ENCODE data around the gene MOK. TPM values are rescaled to one million over a fixed set of nuclear protein-coding genes. Genes with fewer than 3 reads are reported as not detected.

MOK gene
- polyA plus RNA-seq, 1 donor, result 11.1 TPM

DNA sequence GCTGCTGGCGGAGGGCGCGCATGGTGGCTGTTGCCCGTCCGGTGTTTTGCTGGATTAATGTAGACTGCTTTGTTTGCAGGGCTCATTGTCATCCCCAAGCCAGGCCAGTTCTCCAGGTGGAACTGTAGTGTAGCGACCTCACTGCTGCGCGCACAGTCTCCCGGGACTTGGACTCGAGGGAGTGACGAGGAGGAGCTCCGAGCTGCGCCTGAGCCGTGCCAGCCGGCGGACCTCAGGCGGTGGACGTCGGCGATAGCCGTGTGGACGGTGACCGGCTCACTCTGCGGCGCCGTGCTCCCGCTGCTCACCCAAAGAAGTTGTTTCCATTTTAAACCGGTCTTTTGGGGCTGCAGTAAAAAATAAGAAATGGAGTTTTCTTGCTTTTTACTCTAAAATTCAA, 82.2 kb downstream of the MOK start:
- no peak for DNase-seq

DNA sequence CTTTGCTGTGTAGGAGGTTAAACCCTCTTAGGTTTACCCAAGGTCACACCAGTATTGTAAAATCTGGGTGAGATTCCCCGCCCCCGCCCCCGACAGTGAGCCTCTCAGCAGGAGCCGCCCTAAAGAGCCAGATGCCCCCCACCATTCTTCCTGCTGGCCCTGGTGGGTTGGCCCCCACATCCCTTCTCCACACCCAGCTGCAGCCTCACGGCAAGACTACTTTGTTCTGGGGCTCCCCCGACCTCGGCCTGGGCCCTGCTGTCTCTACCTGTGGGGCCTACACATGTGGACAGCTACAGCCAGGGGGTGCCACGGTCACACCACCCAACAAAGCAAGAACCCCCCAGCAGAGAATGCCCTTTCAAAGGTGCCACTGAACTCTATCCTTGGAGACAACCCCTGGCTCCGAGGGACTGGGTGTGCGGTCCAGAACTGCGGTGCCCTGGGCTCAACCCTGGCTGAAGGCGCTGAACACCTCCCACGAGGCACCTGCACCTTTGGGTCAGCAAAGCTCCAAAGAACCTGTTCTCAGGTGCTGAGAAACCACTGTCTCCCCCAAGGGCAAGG, 82.9 kb downstream of the MOK start:
- no peak for DNase-seq

GRCh38 chr14:102221026-102221425, 83.9 kb downstream of the MOK start:
- DNase-seq, result no peak

DNA sequence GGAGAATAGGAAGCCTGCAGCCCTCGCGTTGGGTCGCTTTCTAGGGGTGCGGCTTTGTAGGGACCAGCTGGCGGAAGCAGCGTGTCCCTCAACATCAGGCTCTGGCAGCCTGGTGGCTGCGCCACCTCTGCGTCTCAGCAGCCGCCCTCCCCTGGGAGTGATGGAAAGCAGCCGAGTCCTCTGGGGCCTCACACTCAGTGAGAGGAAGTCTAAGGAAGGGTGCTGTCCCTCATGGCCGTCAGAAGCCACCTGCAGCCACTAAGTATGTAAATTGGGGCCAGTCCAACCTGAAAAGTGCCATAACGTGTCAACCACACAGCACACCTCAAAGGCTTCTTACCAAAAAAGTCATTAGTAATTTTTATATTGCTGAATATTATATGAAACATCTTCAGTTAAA, 84.9 kb downstream of the MOK start:
- no peak for DNase-seq

GRCh38 chr14:102219316-102219715, 85.6 kb downstream of the MOK start:
- DNase-seq, result no peak

- DNase-seq, result no peak
Observed at GRCh38 chr14:102218688-102219087, 86.3 kb downstream of the MOK start.

DNA sequence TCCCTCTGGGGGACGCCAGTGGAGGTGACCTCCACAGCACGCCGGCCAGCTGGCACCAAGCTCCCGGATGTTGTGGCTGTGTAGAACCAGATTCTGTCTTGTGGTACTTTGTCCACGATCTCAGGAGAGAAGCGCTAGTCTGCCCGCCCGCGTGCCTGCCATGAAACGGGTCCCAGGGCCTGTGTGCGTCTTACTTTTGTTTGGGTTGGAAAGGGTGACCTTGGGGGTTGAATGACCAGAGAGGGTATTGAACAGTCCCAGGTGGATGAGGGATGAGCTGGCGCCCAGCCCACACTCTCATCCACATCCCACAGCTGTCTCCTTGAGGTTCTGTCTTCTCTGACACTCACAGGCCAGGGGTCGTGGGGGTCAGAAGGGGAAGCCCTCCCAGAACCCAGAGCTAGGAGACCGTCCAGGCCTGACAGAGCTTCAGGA, 87.0 kb downstream of the MOK start:
- DNase-seq, result no peak

- no peak for DNase-seq
Observed at GRCh38 chr14:102217399-102217798, 87.6 kb downstream of the MOK start.

GRCh38 chr14:102215576-102216250, 89.3 kb downstream of the MOK start:
- no peak for DNase-seq

GRCh38 chr14:102215071-102215470, 89.9 kb downstream of the MOK start:
- DNase-seq, result no peak

- DNase-seq, result no peak
Observed at GRCh38 chr14:102213984-102214658, 90.8 kb downstream of the MOK start.

GRCh38 chr14:102213470-102213869, 91.5 kb downstream of the MOK start:
- DNase-seq, result no peak

DNA sequence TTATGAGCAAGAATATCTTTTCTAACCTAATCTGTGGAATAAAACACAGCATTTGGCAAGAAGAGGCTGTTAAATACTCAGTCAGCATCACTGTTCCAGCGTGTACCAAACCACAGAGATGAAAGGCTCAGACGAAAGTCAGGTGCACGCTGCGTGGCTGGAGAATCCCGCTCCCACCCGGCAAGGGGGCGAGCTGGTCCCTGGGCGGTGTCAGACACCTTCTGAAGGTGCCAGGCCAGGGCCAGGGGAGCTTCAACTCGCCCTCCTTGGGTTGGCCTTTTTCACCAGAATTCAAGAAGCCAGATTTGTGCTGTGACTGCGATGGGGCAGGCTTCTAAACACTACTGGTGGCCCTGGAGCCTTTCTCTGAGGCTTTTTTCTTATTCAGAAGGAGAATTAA, 92.1 kb downstream of the MOK start:
- DNase-seq, result no peak

- DNase-seq, result no peak
Observed at GRCh38 chr14:102212356-102212755, 92.6 kb downstream of the MOK start.

DNA sequence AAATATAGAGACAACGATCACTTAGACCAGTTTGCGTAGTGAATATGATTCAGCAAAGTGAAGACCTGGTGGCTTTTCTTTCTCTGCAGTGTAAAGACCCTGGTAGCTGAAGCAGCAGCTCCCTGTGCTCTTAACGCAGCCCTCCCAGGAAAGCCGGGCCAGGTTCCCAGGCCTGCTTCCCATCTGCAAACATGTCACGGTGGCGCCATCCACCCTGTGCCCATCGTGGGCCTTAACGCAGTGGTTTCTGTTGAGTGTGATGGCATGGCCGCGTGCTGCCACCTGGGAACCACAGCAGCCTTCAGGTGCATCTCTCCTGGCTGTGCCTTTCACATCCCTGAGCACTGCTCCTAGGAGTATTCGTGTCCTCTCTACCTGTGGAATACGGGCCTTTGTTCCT, 93.7 kb downstream of the MOK start:
- no peak for DNase-seq

- no peak for DNase-seq
Observed at GRCh38 chr14:102210421-102211042, 94.4 kb downstream of the MOK start.

DNA sequence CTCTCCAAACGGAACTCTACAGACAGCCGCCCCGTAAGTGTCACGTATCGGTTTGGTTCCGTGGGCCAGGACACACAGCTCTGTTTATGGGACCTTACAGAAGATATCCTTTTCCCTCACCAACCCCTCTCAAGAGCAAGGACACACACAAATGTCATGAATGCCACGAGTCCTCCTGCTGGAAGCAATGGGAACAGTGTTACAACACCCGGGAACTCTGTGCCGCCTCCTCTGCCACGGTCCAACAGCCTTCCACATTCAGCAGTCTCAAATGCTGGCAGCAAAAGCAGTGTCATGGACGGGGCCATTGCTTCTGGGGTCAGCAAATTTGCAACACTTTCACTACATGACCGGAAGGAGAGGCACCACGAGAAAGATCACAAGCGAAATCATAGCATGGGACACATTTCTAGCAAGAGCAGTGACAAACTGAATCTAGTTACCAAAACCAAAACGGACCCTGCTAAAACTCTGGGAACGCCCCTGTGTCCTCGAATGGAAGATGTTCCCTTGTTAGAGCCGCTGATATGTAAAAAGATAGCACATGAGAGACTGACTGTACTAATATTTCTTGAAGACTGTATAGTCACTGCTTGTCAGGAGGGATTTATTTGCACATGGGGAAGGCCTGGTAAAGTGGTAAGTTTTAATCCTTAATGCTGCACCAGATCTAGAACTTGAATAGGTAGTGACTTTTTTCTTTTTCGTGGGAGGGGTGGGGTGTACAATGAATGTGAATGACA, 95.6 kb downstream of the MOK start:
- DNase-seq, result no peak

- DNase-seq, result no peak
Observed at GRCh38 chr14:102208741-102209140, 96.2 kb downstream of the MOK start.

DNA sequence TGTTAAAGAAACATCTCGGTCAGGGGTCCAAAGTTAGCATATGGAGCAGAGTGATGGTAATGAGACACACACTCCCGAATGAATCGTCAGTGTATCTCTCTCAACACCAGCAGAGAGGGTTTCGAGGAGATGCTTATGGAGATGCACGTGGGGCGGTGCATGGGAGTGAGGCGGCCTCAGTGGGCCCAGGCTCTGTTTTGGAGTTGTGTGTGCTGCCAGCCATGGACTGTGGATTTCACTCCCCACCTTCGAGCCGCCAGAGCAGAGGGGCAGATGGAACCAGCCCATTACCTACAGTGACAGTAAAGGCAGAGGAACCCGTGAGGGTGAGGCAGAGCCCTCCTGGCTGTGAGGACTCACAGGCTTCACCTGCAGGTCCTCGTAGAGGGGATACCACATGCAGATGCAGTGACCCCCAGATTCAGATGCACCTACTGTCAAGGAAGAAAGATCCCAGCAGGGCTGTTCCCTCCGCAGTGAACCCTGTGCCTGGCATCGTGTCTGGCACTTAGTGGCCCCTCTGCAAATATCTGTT, 97.1 kb downstream of the MOK start:
- no peak for DNase-seq

DNA sequence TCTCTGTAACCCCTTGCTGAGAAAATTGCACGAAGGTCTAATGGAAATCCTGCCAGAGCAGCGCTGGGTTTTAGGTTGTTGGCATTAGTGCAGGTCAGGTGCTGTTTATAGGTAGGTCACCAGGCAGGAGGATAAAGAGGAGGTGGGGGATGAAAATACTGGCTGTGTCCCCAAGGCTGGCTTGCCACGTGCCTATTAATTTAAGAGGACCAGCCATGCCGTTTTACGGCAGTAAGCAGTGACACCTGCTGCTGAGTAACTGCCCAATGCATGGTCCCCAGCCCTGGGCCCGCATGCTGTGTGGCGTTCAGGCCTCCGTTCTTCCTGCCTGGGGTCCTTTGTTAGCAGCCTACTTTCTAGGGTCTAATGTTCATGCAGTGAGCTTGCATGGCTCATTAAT, 98.0 kb downstream of the MOK start:
- no peak for DNase-seq

- no peak for DNase-seq
Observed at GRCh38 chr14:102205560-102205959, 99.4 kb downstream of the MOK start.

DNA sequence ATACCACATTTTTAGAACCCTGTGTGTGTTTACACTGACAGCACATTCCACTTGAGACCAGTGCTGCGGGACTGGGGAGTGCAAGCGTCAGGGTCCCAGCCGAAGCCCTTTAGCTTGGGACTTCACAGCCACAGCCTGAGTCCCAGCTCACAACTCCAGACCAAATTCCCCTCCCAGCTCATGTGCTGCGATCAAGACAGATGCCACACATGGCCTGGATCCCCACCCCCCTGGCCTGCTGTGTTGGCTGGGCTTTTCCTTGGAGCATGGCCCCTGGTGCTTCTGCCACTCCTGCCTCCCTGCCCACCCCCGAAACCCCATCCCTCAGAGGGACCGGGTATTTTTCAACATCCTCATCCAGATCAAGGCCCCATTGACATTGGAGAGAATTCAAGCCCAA, 101.6 kb downstream of the MOK start:
- no peak for DNase-seq

DNA sequence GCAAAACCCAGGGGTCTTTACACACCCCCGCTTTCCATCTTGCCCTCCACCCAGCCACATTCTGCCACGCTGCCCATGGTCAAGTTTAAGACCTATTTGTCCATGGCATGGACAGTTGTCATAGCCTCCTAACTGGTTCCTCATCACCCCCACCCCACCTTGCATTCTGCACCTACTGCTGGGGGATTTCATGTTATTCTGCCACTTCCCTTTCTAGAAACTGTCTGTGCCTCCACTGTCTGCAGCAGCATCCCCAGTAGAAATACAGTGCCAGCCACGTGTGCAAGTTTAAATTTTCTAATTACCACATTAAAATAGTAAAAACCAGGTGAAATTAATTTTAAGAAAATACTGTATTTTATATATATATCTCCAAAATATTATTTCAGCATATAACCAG, 102.0 kb downstream of the MOK start:
- DNase-seq, result no peak

All from hindlimb muscle (tissue), 1 donor.